ENCODE measurements around the gene RIC3.

Gene RIC3, protein sequence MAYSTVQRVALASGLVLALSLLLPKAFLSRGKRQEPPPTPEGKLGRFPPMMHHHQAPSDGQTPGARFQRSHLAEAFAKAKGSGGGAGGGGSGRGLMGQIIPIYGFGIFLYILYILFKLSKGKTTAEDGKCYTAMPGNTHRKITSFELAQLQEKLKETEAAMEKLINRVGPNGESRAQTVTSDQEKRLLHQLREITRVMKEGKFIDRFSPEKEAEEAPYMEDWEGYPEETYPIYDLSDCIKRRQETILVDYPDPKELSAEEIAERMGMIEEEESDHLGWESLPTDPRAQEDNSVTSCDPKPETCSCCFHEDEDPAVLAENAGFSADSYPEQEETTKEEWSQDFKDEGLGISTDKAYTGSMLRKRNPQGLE

DNA sequence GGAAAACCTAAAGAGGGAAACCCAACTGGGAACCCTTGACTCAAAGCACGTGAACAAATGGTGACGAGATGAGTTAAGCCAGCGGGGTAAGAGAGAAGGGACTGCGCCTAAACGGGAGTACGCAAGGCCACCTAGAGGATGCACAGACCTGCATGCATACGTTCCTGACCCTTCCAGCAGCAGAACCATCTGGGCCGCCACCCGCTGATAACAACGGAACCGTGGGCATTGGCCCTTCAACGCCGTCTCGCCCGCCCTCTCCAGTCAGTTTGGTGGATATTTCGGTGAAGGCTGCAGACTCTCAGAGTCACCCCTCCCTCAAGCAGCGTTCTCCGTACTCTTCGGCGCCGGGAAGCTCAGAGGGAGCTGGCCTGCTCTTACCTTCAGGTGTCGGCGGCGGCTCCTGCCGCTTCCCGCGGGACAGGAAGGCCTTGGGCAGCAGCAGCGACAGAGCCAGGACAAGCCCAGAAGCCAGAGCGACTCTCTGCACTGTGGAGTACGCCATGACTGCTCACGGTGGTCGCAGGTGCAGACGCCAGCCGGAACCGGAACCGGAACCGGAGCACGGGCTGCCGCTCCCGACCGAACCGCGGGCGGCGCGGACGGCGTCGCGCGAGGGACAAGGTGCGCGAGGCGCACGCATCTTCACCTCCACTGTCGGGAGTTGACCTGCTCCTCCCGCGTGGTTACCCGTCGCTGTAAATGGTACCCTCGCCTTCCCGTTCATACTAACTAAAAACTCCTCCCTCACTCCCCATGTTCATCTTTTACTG lies at the start of gene RIC3:
Gene RIC3, minus strand, starts transcription at position 541 of the 773 bp plus-strand sequence. Its CDS starts 36 bp downstream, at position 505.
- no peak within 1 kb of the TSS for H3K4me3 ChIP-seq (ENCODE audit: low read depth, low read length)
- H3K36me3 ChIP-seq (replicated peaks): no peaks in the 10 kb centered on the region
- DNase-seq: no peak
- TF ChIP-seq, protein P1, sequence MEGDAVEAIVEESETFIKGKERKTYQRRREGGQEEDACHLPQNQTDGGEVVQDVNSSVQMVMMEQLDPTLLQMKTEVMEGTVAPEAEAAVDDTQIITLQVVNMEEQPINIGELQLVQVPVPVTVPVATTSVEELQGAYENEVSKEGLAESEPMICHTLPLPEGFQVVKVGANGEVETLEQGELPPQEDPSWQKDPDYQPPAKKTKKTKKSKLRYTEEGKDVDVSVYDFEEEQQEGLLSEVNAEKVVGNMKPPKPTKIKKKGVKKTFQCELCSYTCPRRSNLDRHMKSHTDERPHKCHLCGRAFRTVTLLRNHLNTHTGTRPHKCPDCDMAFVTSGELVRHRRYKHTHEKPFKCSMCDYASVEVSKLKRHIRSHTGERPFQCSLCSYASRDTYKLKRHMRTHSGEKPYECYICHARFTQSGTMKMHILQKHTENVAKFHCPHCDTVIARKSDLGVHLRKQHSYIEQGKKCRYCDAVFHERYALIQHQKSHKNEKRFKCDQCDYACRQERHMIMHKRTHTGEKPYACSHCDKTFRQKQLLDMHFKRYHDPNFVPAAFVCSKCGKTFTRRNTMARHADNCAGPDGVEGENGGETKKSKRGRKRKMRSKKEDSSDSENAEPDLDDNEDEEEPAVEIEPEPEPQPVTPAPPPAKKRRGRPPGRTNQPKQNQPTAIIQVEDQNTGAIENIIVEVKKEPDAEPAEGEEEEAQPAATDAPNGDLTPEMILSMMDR (IDR thresholded peaks at IDR 0.05; ENCODE audit: low read depth, low read length, missing control alignments): no peak
- in situ Hi-C loops (cut with HindIII; ENCODE audit: low pct_ligation_motif_present, low sequenced_read_pairs): no loop called here
- no peak within 1 kb of the TSS for H3K27ac ChIP-seq
- peaks cover 27% of the 10 kb centered on the region for H3K27me3 ChIP-seq (replicated peaks)

DNA sequence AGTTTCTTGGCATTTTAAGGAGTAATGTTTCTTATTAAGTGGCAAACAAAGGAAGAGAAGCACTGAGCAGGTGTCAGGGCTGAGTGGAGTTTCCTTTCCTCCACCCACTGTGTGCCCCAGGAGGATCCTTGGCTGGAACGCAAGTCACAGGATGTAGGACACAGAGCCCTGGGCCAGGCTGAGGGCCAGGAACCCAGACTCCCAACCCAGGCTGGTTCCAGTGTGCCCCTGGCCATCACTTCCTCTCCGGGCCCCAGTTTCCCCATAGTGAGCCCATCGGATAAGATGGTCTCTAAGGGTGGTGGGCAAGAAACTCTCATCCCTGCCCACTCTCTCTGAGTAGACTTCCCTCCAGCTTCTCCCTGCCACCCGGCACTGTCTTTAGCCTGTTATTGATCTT lies 49.6 kb upstream of the RIC3 start:
- TF ChIP-seq, protein P1 (IDR thresholded peaks at IDR 0.05; ENCODE audit: low read depth, low read length, missing control alignments): no peak
- H3K4me3 ChIP-seq (ENCODE audit: low read depth, low read length): no peak overlapping the region
- no peak for DNase-seq
- H3K27me3 ChIP-seq (replicated peaks): no peaks in the 10 kb centered on the region
- no peak overlapping the region for H3K27ac ChIP-seq
- in situ Hi-C loops (cut with HindIII; ENCODE audit: low pct_ligation_motif_present, low sequenced_read_pairs): no loop called here
- H3K36me3 ChIP-seq (replicated peaks): no peaks in the 10 kb centered on the region

DNA sequence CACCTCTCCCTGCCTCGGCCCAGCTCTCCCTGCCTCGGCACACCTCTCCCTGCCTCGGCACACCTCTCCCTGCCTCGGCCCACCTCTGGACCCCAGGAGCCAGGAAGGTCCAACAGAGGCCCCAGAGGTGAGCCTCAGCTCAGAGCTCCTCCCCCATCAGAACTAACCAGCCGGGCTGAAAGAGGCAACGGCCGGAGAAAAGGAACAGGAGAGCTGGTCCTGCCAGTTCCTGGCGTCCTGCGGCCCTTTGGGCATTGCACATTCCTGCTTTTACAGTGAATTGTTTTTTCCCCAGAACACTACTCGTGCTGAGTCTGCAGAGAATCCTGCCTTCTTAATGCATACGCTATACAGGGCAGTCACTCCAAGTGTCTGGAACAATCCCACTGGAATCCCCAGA lies 49.1 kb upstream of the RIC3 start:
- TF ChIP-seq, protein P1 (IDR thresholded peaks at IDR 0.05; ENCODE audit: low read depth, low read length, missing control alignments): no peak
- Histone ChIP-seq H3K4me3 (ENCODE audit: low read depth, low read length) (no peak overlapping the region), H3K27ac (no peak overlapping the region), H3K27me3 (replicated peaks) (no peaks in the 10 kb centered on the region), H3K36me3 (replicated peaks) (no peaks in the 10 kb centered on the region)
- in situ Hi-C loops (cut with HindIII; ENCODE audit: low pct_ligation_motif_present, low sequenced_read_pairs): no loop called here
- DNase-seq: no peak

DNA sequence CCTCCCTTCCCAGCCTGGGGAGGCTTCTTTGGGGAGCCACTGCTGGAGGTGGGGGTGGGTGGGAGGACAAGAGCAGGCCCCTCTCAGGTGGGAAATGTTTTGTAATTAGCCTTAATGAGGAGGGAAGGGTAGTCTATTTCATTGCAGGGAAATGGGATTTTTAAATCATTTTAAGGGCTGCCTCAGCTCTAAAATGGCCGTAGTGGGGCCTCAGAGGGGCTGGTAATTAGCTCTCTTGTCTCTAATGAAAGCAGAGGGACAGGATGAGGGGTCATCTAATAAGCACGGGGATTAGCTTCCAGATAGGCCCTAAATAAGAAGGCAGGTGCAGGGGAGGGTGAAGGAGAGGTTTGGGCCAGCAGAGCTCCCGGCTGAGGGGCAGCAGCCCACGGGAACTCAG lies 48.3 kb upstream of the RIC3 start:
- no peaks in the 10 kb centered on the region for H3K27me3 ChIP-seq (replicated peaks)
- in situ Hi-C loops (cut with HindIII; ENCODE audit: low pct_ligation_motif_present, low sequenced_read_pairs): no loop called here
- no peak overlapping the region for H3K27ac ChIP-seq
- DNase-seq: no peak
- no peaks in the 10 kb centered on the region for H3K36me3 ChIP-seq (replicated peaks)
- H3K4me3 ChIP-seq (ENCODE audit: low read depth, low read length): no peak overlapping the region
- TF ChIP-seq, protein P1 (IDR thresholded peaks at IDR 0.05; ENCODE audit: low read depth, low read length, missing control alignments): no peak

DNA sequence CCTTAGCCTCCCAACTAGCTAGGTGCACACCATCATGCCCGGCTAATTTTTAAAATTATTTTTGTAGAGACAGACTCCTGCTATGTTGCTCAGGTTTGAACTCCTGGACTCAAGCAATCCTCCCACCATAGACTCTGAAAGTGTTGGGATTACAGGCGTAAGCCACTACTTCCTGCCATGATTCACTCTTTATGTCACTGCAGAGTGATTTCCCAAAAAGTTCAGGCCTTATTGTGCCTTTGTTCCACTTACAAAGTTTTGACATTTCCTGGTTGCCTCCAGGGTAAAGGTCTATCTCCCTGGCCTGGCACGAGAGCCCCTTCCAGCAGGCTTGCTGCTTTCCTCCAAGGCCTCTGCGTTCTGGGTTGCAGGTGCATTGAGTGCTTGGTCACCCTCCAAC lies 44.6 kb upstream of the RIC3 start:
- no peaks in the 10 kb centered on the region for H3K36me3 ChIP-seq (replicated peaks)
- in situ Hi-C loops (cut with HindIII; ENCODE audit: low pct_ligation_motif_present, low sequenced_read_pairs): no loop called here
- no peak for DNase-seq
- no peaks in the 10 kb centered on the region for H3K27me3 ChIP-seq (replicated peaks)
- no peak overlapping the region for H3K27ac ChIP-seq
- H3K4me3 ChIP-seq (ENCODE audit: low read depth, low read length): no peak overlapping the region
- TF ChIP-seq, protein P1 (IDR thresholded peaks at IDR 0.05; ENCODE audit: low read depth, low read length, missing control alignments): no peak
